Measurements from ENCODE around the gene CENPF.

DNA sequence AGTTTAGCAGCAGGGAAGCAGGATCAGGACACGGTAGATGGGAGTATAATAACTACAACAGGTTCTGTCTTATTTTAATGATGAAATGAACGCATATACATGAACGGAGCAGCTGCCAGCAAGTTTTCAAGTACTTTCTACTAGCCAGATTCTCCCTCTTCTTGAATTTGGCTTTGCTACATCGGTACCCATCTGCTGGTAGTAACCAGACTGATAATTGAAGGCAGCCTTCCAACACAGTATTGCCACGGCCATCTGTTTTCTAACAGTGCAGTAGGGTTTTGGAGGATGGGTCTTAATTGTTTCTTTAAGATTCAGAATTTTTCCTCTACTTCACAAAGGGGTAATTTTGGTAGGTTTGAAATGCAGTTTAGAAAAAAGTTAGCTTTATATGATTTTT, 33.4 kb downstream of the CENPF start:
- TF ChIP-seq SPI1 (IDR thresholded peaks at IDR 0.05; ENCODE audit: low read depth, low read length) (no peak), TAF1 (IDR thresholded peaks at IDR 0.05; ENCODE audit: low read depth, low read length) (no peak), POLR2AphosphoS5 (IDR thresholded peaks at IDR 0.05; ENCODE audit: low read depth, low read length) (no peak)

Measured in GM12891 (cell line).